ENCODE data around the gene METTL25.

DNA sequence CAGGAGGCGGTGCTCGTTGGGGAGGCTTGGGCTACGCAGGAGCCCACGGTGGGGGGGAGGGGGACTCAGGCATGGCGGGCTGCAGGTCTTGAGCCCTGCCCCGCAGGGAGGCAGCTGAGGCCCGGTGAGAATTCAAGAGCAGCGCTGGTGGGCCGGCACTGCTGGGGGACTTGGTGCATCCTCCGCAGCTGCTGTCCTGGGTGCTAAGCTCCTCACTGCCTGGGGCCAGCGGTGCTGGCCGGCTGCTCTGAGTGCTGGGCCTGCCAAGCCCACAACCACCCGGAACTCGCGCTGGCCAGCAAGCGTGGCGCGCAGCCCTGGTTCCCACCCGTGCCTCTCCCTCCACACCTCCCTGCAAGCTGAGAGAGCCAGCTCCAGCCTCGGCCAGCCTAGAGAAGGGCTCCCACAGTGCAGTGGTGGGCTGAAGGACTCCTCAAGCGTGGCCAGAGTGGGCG is 3.2 kb downstream of the METTL25 start:
- TF ChIP-seq, protein P1, sequence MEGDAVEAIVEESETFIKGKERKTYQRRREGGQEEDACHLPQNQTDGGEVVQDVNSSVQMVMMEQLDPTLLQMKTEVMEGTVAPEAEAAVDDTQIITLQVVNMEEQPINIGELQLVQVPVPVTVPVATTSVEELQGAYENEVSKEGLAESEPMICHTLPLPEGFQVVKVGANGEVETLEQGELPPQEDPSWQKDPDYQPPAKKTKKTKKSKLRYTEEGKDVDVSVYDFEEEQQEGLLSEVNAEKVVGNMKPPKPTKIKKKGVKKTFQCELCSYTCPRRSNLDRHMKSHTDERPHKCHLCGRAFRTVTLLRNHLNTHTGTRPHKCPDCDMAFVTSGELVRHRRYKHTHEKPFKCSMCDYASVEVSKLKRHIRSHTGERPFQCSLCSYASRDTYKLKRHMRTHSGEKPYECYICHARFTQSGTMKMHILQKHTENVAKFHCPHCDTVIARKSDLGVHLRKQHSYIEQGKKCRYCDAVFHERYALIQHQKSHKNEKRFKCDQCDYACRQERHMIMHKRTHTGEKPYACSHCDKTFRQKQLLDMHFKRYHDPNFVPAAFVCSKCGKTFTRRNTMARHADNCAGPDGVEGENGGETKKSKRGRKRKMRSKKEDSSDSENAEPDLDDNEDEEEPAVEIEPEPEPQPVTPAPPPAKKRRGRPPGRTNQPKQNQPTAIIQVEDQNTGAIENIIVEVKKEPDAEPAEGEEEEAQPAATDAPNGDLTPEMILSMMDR (conservative IDR thresholded peaks at IDR 0.05), result no peak
- TF ChIP-seq EZH2 (IDR thresholded peaks at IDR 0.05; ENCODE audit: low read depth), result no peak
